OCI-LY1 (cell line): ENCODE measurements around the gene MX1.
A peak's percentile ranks its signal among the peaks of the same experiment; 100 is the strongest.

Source experiments
- H2AFZ ChIP-seq: fragments of 200-600 bp; sonication (generic), shearing (Covaris generic); 2 replicates; pipeline ENCODE4 v1.6.0; 2014; ENCODE audit warnings: antibody characterized with exemption, mild to moderate bottlenecking, low read length
- H3F3A ChIP-seq: fragments of 200-600 bp; sonication (generic), shearing (Covaris generic); 2 replicates; pipeline ENCODE4 v1.6.0; 2014; ENCODE audit warnings: mild to moderate bottlenecking, antibody characterized with exemption, low read length, moderate library complexity; ENCODE audit not compliant: insufficient read depth
- H3K27ac ChIP-seq: fragments of 200-600 bp; sonication (generic); 2 replicates; pipeline ENCODE4 v1.5.1; 2014; ENCODE audit warnings: low read length, mixed run types, mild to moderate bottlenecking, low read depth; ENCODE audit not compliant: poor library complexity, severe bottlenecking
- H3K27me3 ChIP-seq: fragments of 200-600 bp; sonication (generic); 2 replicates; pipeline ENCODE4 v1.6.0; 2014; ENCODE audit warnings: antibody characterized with exemption, mild to moderate bottlenecking, low read length, moderate library complexity; ENCODE audit not compliant: insufficient read depth
- H3K36me3 ChIP-seq: fragments of 200-600 bp; sonication (generic); 2 replicates; pipeline ENCODE4 v1.6.1; 2014; ENCODE audit warnings: mild to moderate bottlenecking, antibody characterized with exemption, low read length, moderate library complexity, mixed read lengths; ENCODE audit not compliant: insufficient read depth
- H3K4me1 ChIP-seq: fragments of 200-600 bp; sonication (generic); 2 replicates; pipeline ENCODE4 v1.5.1; 2014; ENCODE audit warnings: mild to moderate bottlenecking, low read length, moderate library complexity; ENCODE audit not compliant: insufficient read depth, severe bottlenecking
- H3K4me2 ChIP-seq: fragments of 200-600 bp; sonication (generic), shearing (Covaris generic); 2 replicates; pipeline ENCODE4 v1.6.1; 2014; ENCODE audit warnings: low read length
- H3K4me3 ChIP-seq: fragments of 200-600 bp; sonication (generic); 2 replicates; pipeline ENCODE4 v1.5.1; 2014; ENCODE audit warnings: low read length, low read depth, mild to moderate bottlenecking, mixed read lengths; ENCODE audit not compliant: poor library complexity, severe bottlenecking
- H3K79me2 ChIP-seq: fragments of 200-600 bp; shearing (Covaris generic); 2 replicates; pipeline ENCODE4 v1.6.1; 2016; ENCODE audit warnings: mixed run types, low read length, mixed read lengths; ENCODE audit not compliant: insufficient read depth
- H3K9ac ChIP-seq: fragments of 200-600 bp; sonication (generic), shearing (Covaris generic); 2 replicates; pipeline ENCODE4 v1.6.1; 2014; ENCODE audit warnings: mild to moderate bottlenecking, low read length, mixed read lengths
- H3K9me2 ChIP-seq: fragments of 200-600 bp; sonication (generic), shearing (Covaris generic); 2 replicates; pipeline ENCODE4 v1.6.1; 2014; ENCODE audit warnings: low read depth, mild to moderate bottlenecking, low read length, mixed read lengths
- H3K9me3 ChIP-seq: fragments of 200-600 bp; shearing (Covaris generic); 2 replicates; pipeline ENCODE4 v1.6.1; 2014; ENCODE audit warnings: low read length, mixed read lengths
- H4K20me1 ChIP-seq: fragments of 200-600 bp; sonication (generic), shearing (Covaris generic); 2 replicates; pipeline ENCODE4 v1.6.0; 2016; ENCODE audit warnings: mild to moderate bottlenecking, low read length; ENCODE audit not compliant: insufficient read depth
- EZH2 ChIP-seq: fragments of 200-600 bp; sonication (generic), shearing (Covaris generic); IDR thresholded peaks from 2 replicates; pipeline ENCODE4 v1.8.0; 2017; ENCODE audit warnings: borderline replicate concordance, mixed run types, mild to moderate bottlenecking, antibody characterized with exemption, low read length, moderate library complexity, mixed read lengths
- TF ChIP-seq, protein P1 (sequence below): fragments of 200-600 bp; sonication (generic), shearing (Covaris generic); IDR thresholded peaks from 2 replicates; pipeline ENCODE4 v1.5.1; 2017; ENCODE audit warnings: mild to moderate bottlenecking, antibody characterized with exemption, low read length, moderate library complexity, mixed read lengths

Gene MX1, protein sequence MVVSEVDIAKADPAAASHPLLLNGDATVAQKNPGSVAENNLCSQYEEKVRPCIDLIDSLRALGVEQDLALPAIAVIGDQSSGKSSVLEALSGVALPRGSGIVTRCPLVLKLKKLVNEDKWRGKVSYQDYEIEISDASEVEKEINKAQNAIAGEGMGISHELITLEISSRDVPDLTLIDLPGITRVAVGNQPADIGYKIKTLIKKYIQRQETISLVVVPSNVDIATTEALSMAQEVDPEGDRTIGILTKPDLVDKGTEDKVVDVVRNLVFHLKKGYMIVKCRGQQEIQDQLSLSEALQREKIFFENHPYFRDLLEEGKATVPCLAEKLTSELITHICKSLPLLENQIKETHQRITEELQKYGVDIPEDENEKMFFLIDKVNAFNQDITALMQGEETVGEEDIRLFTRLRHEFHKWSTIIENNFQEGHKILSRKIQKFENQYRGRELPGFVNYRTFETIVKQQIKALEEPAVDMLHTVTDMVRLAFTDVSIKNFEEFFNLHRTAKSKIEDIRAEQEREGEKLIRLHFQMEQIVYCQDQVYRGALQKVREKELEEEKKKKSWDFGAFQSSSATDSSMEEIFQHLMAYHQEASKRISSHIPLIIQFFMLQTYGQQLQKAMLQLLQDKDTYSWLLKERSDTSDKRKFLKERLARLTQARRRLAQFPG

DNA sequence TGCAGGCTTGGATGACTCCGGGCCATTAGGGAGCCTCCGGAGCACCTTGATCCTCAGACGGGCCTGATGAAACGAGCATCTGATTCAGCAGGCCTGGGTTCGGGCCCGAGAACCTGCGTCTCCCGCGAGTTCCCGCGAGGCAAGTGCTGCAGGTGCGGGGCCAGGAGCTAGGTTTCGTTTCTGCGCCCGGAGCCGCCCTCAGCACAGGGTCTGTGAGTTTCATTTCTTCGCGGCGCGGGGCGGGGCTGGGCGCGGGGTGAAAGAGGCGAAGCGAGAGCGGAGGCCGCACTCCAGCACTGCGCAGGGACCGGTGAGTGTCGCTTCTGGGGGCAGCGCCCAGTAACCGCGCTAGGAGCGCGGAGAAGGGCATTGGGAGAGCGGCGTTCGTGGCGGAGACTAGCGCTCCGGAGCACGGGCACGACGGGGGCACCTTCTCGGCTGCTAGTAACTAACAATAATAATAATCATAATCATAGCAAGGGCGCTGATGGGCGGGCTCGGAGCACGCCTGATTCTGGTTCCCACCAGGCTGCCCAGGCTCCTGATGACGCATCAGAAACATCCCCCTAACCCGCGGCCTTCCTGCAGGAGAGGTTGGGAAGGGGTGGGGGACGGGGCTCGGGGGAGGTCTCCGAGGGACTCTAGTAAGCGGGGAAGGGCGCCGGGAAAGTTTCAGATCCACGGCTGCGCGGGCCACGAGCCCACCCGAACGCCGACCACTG lies at the start of gene MX1:
MX1 (plus strand) TSS at position 286 of the 722 bp plus-strand sequence. CDS start 5,832 bp downstream, outside the sequence.
- TF ChIP-seq, protein P1, sequence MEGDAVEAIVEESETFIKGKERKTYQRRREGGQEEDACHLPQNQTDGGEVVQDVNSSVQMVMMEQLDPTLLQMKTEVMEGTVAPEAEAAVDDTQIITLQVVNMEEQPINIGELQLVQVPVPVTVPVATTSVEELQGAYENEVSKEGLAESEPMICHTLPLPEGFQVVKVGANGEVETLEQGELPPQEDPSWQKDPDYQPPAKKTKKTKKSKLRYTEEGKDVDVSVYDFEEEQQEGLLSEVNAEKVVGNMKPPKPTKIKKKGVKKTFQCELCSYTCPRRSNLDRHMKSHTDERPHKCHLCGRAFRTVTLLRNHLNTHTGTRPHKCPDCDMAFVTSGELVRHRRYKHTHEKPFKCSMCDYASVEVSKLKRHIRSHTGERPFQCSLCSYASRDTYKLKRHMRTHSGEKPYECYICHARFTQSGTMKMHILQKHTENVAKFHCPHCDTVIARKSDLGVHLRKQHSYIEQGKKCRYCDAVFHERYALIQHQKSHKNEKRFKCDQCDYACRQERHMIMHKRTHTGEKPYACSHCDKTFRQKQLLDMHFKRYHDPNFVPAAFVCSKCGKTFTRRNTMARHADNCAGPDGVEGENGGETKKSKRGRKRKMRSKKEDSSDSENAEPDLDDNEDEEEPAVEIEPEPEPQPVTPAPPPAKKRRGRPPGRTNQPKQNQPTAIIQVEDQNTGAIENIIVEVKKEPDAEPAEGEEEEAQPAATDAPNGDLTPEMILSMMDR = no peak
- TF ChIP-seq EZH2 = no peak
- Histone ChIP-seq H3K9me2 (no peaks in the 10 kb centered on the region), H2AFZ (no peak within 1 kb of the TSS), H3K4me1 (peaks cover 44% of the 10 kb centered on the region), H3K9me3 (no peaks in the 10 kb centered on the region), H4K20me1 (no peaks in the 10 kb centered on the region), H3K4me2 (peak within 1 kb of the TSS; percentile 88), H3K79me2 (no peaks in the 10 kb centered on the region), H3K27ac (no peak within 1 kb of the TSS), H3K9ac (peak within 1 kb of the TSS; percentile 75), H3K27me3 (no peaks in the 10 kb centered on the region), H3F3A (no peaks in the 10 kb centered on the region), H3K36me3 (peaks cover 6% of the 10 kb centered on the region; the same call in 1 of the 2 replicates), H3K4me3 (peak within 1 kb of the TSS; percentile 81)

DNA sequence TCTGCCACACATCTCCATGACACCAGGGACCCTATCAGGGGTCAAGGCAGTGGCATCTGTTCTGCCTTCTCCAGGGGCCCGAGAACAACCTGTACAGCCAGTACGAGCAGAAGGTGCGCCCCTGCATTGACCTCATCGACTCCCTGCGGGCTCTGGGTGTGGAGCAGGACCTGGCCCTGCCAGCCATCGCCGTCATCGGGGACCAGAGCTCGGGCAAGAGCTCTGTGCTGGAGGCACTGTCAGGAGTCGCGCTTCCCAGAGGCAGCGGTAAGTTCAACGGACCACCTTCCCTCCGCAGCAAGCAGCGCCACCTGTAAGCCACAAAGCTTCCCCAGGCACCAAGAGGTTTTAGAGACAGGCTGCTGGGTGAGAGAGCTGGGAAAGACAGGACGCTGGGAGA lies 48.3 kb upstream of the MX1 start:
- no peak overlapping the region for H3K27ac ChIP-seq
- no peaks in the 10 kb centered on the region for H3K9me2 ChIP-seq
- H3K9ac ChIP-seq = no peak overlapping the region
- peaks cover 19% of the 10 kb centered on the region for H3K4me1 ChIP-seq
- H3F3A ChIP-seq = no peaks in the 10 kb centered on the region
- no peaks in the 10 kb centered on the region for H3K27me3 ChIP-seq
- no peak overlapping the region for H3K4me3 ChIP-seq
- no peaks in the 10 kb centered on the region for H3K9me3 ChIP-seq
- no peak overlapping the region for H2AFZ ChIP-seq
- H3K36me3 ChIP-seq = peaks cover 97% of the 10 kb centered on the region
- H4K20me1 ChIP-seq = no peaks in the 10 kb centered on the region
- H3K79me2 ChIP-seq = peaks cover 7% of the 10 kb centered on the region
- TF ChIP-seq EZH2 = no peak
- TF ChIP-seq, protein P1 = no peak
- no peak overlapping the region for H3K4me2 ChIP-seq

DNA sequence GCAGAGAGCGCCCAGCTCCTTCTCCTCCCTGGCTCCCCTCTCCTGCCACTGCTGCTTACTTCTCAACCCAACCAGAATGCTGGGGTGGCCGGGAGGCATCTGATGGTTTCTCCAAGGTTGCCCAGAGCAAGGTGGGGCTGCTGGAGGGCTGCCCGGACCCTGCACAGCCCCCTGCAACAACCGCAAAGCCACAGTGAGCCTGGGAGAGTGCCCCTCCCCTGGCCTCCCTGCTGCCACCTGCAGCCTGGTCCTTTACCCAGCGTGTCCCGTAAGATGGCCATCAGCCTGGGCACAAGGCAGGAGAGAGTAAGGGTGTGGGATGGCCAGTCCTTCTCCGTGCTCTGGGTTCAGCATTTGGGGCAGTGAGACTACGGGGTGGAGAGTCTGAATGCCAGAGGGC lies 47.2 kb upstream of the MX1 start:
- no peaks in the 10 kb centered on the region for H3K79me2 ChIP-seq
- H2AFZ ChIP-seq = no peak overlapping the region
- no peaks in the 10 kb centered on the region for H3K9me3 ChIP-seq
- H3K9ac ChIP-seq = no peak overlapping the region
- H3F3A ChIP-seq = no peaks in the 10 kb centered on the region
- no peak overlapping the region for H3K4me3 ChIP-seq
- H3K36me3 ChIP-seq = peaks cover 97% of the 10 kb centered on the region
- no peaks in the 10 kb centered on the region for H3K9me2 ChIP-seq
- H3K4me2 ChIP-seq = no peak overlapping the region
- H3K27ac ChIP-seq = no peak overlapping the region
- TF ChIP-seq, protein P1 = no peak
- TF ChIP-seq EZH2 = no peak
- H3K27me3 ChIP-seq = no peaks in the 10 kb centered on the region
- peaks cover 8% of the 10 kb centered on the region for H3K4me1 ChIP-seq
- no peaks in the 10 kb centered on the region for H4K20me1 ChIP-seq
